PFSK-1 (cell line): ENCODE measurements around the gene BCL11A.

Experiments
- POLR2AphosphoS5 ChIP-seq: IDR thresholded peaks from 2 replicates; pipeline ENCODE4 v1.6.1; 2012; ENCODE audit warnings: low read depth, mild to moderate bottlenecking, control low read depth, low read length, moderate library complexity
- SIN3A ChIP-seq: IDR thresholded peaks from 2 replicates; pipeline ENCODE4 v1.6.1; 2012; ENCODE audit warnings: mild to moderate bottlenecking, low read length, moderate library complexity, borderline replicate concordance; ENCODE audit not compliant: insufficient read depth
- TAF1 ChIP-seq: IDR thresholded peaks from 2 replicates; pipeline ENCODE4 v1.6.1; 2012; ENCODE audit warnings: low read length, control low read depth, borderline replicate concordance; ENCODE audit not compliant: insufficient read depth

- TF ChIP-seq SIN3A (no peak), POLR2AphosphoS5 (no peak), TAF1 (no peak)
Observed at GRCh38 chr2:60589104-60589503, 35.6 kb upstream of the BCL11A start.
